HG02678 (cell line): Measurements from ENCODE around the gene APOBEC3C.
"Not testable (repeated sequence)": the region's sequence is repeated elsewhere in the genome, so short reads cannot be mapped to it uniquely, and the experiment has no call there.

Experiments
- ATAC-seq: cut with Tn5 transposase; IDR thresholded peaks from one replicate; pipeline ENCODE4 v1.9.1; 2021; ENCODE audit warnings: mild to moderate bottlenecking, moderate library complexity; ENCODE audit not compliant: unreplicated experiment

The APOBEC3C gene

GRCh38 chr22:39055658-39056057, 41.6 kb downstream of the APOBEC3C start:
- ATAC-seq = no peak

GRCh38 chr22:39061290-39061689, 47.2 kb downstream of the APOBEC3C start:
- not testable (repeated sequence) for ATAC-seq

GRCh38 chr22:39061951-39062350, 47.9 kb downstream of the APOBEC3C start:
- not testable (repeated sequence) for ATAC-seq

- peak; percentile 41 for ATAC-seq
Observed at GRCh38 chr22:39063904-39064303, 49.8 kb downstream of the APOBEC3C start.

- peak; percentile 49 for ATAC-seq
Observed at GRCh38 chr22:39066442-39067276, 52.6 kb downstream of the APOBEC3C start.

GRCh38 chr22:39068033-39068785, 54.2 kb downstream of the APOBEC3C start:
- no peak for ATAC-seq
